Retinal pigment epithelial cell (primary cell): Measurements from ENCODE around the gene FADS6.

Experiments used
- DNase-seq: peaks from one replicate; pipeline ENCODE4 v3.0.0-alpha.2; 2010; ENCODE audit warnings: low read depth
- H3K4me3 ChIP-seq: 2 replicates; pipeline ENCODE4 v1.5.1; 2011; ENCODE audit warnings: mild to moderate bottlenecking, low read length, control low read depth, moderate library complexity
- CTCF ChIP-seq: conservative IDR thresholded peaks from 2 replicates; pipeline ENCODE4 v1.5.1; 2011; ENCODE audit warnings: low read depth, low read length, control low read depth, inconsistent platforms

Gene FADS6

DNA sequence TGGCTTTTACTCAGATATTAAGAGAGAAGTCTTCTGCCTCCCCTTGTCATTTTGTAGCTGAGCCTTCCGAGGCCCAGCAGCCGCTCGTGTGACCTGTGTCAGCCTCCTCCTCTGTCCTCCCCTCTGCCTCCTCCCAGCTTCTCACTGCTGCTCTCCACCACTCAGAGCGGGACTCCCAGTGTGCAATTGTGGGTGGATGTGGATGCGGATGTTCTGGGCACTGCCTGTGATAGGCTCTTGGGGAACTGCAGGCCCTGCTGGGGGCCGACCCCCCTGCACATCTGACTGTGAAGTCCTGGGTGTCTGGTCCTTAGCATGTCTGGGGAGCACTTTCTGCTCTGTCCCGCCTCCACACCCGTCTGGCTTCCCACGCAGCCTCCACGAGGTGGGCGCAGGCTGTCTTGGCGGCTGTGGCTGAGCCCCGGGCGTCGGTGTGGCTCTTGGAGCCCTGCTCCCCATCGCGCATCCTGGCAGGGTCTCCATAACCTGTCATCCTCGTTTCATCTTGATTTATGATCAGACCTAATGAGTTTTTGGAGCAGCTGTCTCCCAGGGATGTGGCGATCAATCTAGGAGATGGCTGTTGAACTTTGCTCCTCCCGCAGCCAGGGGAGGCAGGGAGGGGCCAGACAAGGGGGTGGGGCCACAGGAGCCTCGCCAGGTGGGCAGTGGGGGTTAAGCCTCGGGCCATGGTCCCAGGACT is 61.8 kb downstream of the FADS6 start:
- TF ChIP-seq CTCF, result no peak
- no peak for DNase-seq
- H3K4me3 ChIP-seq, result no peak overlapping the region

DNA sequence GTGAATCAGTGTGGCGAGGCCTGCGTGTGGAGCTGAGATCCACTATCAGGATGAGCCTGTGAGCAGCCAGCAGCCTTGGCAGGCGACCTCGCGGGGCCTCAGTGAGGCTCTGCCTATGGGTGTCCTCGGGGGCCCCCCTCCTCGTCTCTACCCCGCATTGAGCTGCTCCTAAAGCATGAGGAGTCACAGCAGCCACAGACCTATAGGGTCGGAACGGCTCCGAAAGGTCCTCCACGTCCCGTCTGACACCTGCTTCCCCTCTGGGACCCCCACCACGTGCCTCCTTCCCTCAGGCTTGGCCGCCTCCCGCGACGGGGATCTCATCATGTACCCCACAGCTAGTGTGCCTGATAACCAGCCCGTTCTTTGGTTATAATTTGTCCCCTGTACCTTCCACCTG is 62.6 kb downstream of the FADS6 start:
- TF ChIP-seq CTCF, result no peak
- no peak for DNase-seq
- no peak overlapping the region for H3K4me3 ChIP-seq

- DNase-seq, result no peak
- no peak overlapping the region for H3K4me3 ChIP-seq
- no peak for TF ChIP-seq CTCF
These were observed 65.6 kb downstream of the FADS6 start for GRCh38 chr17:74827800-74828199.
